A673 (cell line): ENCODE measurements around the gene CDKAL1.

Source experiments
- CTCF ChIP-seq: fragments of 300-800, 200-600 bp; sonication (generic); conservative IDR thresholded peaks from 2 replicates; pipeline ENCODE4 v1.5.1; 2017; ENCODE audit warnings: low read depth, mild to moderate bottlenecking, antibody characterized with exemption, low read length, moderate library complexity, mixed read lengths
- EZH2 ChIP-seq: fragments of 200-600 bp; sonication (generic); IDR thresholded peaks from 2 replicates; pipeline ENCODE4 v1.6.1; 2017; ENCODE audit warnings: borderline replicate concordance, low read depth, mild to moderate bottlenecking, mixed read lengths, antibody characterized with exemption, low read length; ENCODE audit not compliant: poor library complexity, severe bottlenecking

GRCh38 chr6:20837189-20837588 lies 302.9 kb downstream of the CDKAL1 start:
- no peak for TF ChIP-seq CTCF
- TF ChIP-seq EZH2: no peak
